Suppressor macrophage treated with lipopolysaccharide for 4 hours (primary cell): Measurements from ENCODE around the gene IRAK2.
"Not testable (repeated sequence)": the region's sequence is repeated elsewhere in the genome, so short reads cannot be mapped to it uniquely, and the experiment has no call there.

Source experiments
- DNase-seq: peaks from one replicate; pipeline ENCODE4 v3.0.0-alpha.2; 2020

IRAK2 gene

GRCh38 chr3:10160346-10160745 lies 4.4 kb upstream of the IRAK2 start:
- DNase-seq, result no peak

GRCh38 chr3:10160925-10161324 lies 3.8 kb upstream of the IRAK2 start:
- DNase-seq, result no peak

- peak; percentile 50 for DNase-seq
Observed at GRCh38 chr3:10162185-10162584, 2.5 kb upstream of the IRAK2 start.

- not testable (repeated sequence) for DNase-seq
Observed at GRCh38 chr3:10164201-10164545, 546 bp upstream of the IRAK2 start.

- no peak for DNase-seq
Observed at GRCh38 chr3:10166213-10166604, 1.5 kb downstream of the IRAK2 start.

- no peak for DNase-seq
Observed at GRCh38 chr3:10169000-10169496, 4.3 kb downstream of the IRAK2 start.

GRCh38 chr3:10170915-10171478 lies 6.3 kb downstream of the IRAK2 start:
- DNase-seq, result no peak

GRCh38 chr3:10173095-10173925 lies 8.6 kb downstream of the IRAK2 start:
- DNase-seq, result peak; percentile 40

GRCh38 chr3:10173926-10174435 lies 9.3 kb downstream of the IRAK2 start:
- DNase-seq, result peak; percentile 100

GRCh38 chr3:10175334-10175733 lies 10.6 kb downstream of the IRAK2 start:
- DNase-seq, result not testable (repeated sequence)

- not testable (repeated sequence) for DNase-seq
Observed at GRCh38 chr3:10176150-10176549, 11.4 kb downstream of the IRAK2 start.

- no peak for DNase-seq
Observed at GRCh38 chr3:10177737-10178136, 13.0 kb downstream of the IRAK2 start.

- no peak for DNase-seq
Observed at GRCh38 chr3:10178892-10179291, 14.2 kb downstream of the IRAK2 start.

- DNase-seq, result no peak
Observed at GRCh38 chr3:10180289-10180688, 15.6 kb downstream of the IRAK2 start.

GRCh38 chr3:10180738-10181295 lies 16.1 kb downstream of the IRAK2 start:
- DNase-seq, result no peak

GRCh38 chr3:10182950-10183349 lies 18.2 kb downstream of the IRAK2 start:
- DNase-seq, result no peak

- DNase-seq, result no peak
Observed at GRCh38 chr3:10184250-10184649, 19.5 kb downstream of the IRAK2 start.

- DNase-seq, result no peak
Observed at GRCh38 chr3:10185804-10186762, 21.4 kb downstream of the IRAK2 start.

- peak; percentile 78 for DNase-seq
Observed at GRCh38 chr3:10187290-10187876, 22.7 kb downstream of the IRAK2 start.

GRCh38 chr3:10187944-10188343 lies 23.2 kb downstream of the IRAK2 start:
- no peak for DNase-seq

GRCh38 chr3:10188804-10189556 lies 24.3 kb downstream of the IRAK2 start:
- no peak for DNase-seq
